ENCODE measurements around the gene PARVA.

- TF ChIP-seq CTCF (IDR thresholded peaks at IDR 0.05) (no peak), POLR2A (IDR thresholded peaks at IDR 0.05) (no peak)
These were observed 132.0 kb downstream of the PARVA start for GRCh38 chr11:12509371-12509770.
